Measurements from ENCODE around the gene PITPNM3.
"Not testable (repeated sequence)": the region's sequence is repeated elsewhere in the genome, so short reads cannot be mapped to it uniquely, and the experiment has no call there.

Gene PITPNM3

GRCh38 chr17:6574687-6575595 is 18.6 kb upstream of the PITPNM3 start:
- peak; percentile 65 for DNase-seq

GRCh38 chr17:6573982-6574686 is 17.8 kb upstream of the PITPNM3 start:
- DNase-seq, result no peak

GRCh38 chr17:6573495-6573894 is 17.1 kb upstream of the PITPNM3 start:
- DNase-seq, result not testable (repeated sequence)

GRCh38 chr17:6572972-6573370 is 16.6 kb upstream of the PITPNM3 start:
- no peak for DNase-seq

DNA sequence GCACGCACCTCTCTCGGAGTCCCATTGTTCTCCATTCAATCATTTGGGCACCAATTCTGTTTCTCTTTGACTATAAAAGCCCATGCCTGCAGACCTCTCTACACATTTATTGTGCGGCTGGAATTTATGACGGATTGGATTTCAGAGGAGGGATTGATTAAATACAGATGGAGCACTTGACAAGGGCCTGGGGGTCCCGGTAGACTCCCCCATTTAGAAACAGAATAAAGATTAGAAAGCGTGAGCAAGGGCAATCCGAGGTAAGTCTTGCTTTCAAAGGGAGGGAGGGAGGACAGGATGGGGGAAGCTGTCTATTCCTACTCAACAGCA is 15.1 kb upstream of the PITPNM3 start:
- DNase-seq, result no peak

DNA sequence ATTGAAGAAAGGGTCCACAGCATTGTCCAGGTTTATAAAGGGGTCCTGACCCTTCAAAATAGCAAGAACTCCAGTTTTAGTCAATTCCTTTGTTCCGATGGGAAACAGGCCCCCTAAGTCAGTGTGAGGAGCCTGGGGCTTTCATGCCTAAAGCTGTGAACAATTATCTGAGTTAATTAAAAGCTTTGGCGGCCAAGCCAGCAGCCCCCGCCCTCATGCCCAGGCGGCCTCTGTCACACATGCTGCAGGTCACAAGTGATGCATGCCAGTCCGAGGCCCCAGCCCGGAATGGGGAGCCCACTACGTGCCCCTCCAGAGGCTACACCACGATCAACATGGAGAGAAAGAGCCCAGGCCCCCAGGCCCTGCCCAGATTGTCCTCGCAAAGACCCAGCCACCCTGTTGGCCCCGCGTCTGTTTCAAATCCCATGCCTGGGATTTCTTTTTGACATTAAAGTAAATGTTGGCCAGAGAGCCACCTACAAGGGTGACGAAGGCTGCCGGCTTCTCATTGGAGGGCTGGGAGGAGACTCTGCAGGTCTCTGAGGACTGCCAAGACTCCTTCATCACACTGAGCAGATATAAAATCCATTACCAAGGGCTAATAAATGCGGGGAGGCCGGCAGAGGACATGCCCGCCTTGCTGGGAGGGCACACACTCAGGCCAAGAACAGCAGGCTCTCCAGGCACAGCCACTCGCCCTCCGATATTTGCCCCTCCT is 14.5 kb upstream of the PITPNM3 start:
- DNase-seq, result no peak

- DNase-seq, result no peak
Observed at GRCh38 chr17:6569370-6570285, 13.3 kb upstream of the PITPNM3 start.

- DNase-seq, result no peak
Observed at GRCh38 chr17:6568184-6568758, 11.9 kb upstream of the PITPNM3 start.

DNA sequence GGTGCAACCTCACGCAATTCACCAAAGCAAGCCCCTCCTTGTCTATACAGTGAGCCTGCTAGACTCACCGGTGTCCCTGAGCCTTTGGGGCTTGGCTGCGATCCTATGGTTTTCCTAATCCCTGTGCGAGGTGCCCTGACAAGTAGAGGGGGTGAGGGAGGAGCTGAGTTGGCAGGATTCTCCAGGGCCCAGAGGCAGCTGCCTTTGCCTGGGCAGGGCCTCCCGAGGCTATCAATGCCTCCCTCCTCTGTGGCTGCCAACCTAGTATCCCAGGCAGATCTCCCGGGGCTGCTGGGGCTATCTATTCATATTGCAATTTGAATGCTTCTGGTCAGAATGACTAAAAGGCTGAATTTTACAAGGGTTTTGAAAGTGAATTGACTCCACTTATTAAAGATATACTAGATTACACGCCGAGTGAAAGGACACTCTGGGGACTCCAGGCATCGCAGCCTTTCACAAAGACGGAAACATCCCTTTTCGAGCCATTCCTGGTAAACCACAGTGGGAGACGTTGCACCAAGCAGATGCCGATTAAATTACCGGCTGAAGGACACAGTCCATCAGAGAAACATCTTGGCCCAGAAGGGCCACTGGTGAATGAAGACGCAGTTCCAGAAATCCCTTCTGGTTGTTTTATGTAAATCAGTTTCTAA is 11.3 kb upstream of the PITPNM3 start:
- no peak for DNase-seq

DNA sequence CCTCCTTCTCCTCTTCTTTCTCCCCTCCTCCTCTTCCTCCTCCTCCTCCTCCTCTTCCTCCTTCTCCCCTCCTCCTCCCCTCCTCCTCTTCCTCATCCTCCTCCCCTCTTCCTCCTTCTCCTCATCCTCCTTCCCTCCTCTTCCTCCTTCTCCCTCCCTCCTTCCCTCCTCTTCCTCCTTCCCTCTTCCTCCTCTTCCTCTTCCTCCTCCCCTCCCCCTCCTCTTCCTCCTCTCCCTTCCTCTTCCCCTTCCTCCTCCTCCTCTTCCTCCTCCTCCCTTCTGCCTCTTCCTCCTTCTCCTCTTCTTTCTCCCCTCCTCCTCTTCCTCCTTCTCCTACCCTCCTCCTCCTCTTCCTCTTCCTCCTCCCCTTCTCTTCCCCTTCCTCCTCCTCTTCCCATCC is 5.1 kb upstream of the PITPNM3 start:
- DNase-seq, result no peak

GRCh38 chr17:6560496-6560895 is 4.1 kb upstream of the PITPNM3 start:
- no peak for DNase-seq

GRCh38 chr17:6559753-6560215 is 3.4 kb upstream of the PITPNM3 start:
- DNase-seq, result no peak

GRCh38 chr17:6558932-6559752 is 2.8 kb upstream of the PITPNM3 start:
- DNase-seq, result no peak

DNA sequence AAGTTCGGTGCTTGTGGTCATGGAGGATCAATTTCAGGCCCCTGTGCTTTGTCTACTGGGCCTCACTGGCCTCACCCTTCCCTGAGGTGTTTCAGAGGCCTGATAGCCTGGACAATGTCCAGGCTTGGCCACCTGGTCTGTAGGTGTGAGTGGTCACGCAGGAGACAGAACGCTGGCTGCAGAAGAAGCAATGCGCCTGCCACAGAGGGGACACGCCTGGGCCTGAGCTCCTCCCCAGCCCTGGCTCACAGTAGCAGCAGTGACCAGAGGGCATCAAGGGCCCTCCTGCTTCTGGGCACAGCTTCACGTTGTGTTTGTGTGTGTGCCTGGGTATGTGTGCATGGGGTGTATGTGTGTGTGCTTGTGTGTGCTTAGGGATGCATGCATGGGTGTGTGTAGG is 1.9 kb upstream of the PITPNM3 start:
- DNase-seq, result no peak

- no peak for DNase-seq
Observed at GRCh38 chr17:6557040-6557438, 684 bp upstream of the PITPNM3 start.

DNA sequence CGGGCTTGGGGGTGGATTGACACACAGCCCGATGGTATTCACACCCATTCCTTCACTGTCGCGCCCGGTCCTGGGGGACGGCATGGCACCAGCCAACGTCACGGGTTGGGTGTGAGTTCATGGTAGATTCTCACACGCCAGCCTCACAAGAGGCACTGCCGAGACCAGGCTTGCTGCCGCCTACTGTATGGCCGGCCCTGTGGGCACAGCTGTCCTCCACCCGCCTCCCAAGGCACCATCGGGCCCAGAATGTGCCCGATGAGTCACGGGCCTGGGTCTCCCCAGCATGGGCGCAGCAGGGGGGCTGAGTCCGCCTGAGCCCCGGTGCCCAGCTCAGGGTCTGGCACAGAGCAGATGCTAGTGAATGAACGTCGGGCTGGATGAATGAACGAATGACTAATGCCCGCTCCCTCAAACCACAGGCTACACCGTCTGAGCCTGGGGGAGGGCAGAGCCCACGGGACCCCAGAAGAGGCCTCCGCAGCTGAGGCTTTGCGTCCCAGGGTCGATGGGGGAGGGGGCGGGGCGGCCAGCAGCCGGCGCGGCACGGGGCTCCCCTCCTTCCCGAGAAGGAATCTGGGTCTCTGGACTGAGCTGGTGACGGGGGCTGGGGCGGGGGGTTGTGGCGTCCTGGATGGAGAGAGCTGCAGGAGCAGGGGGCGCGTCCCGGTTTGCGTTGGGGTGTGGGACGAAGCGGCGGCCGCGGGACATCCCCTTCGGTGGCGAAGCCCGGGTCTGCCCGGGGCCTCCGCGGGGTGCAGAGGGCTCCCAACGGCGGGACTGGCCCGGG is 829 bp downstream of the PITPNM3 start:
- peak; percentile 19 for DNase-seq

GRCh38 chr17:6554871-6555330 is 1.5 kb downstream of the PITPNM3 start:
- no peak for DNase-seq

DNA sequence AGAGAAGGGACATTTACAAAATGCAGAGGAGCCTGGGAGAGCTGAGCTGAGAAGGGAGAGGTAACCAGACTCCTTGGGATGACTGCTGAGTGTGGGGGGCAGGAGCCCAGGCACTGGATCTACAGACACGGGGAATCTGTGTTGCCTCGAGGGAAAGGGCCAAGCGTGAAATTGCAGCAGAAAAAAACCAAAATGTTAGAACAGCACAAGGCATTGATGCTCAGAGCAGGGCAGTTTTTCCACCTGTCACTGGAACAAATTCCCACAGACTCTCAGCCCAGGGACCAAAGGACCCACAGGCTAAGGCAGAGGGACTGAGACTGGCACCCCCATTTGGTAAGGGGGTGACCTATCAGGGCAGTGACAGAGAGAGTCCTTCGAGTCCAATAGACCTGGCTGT is 2.0 kb downstream of the PITPNM3 start:
- DNase-seq, result no peak

- no peak for DNase-seq
Observed at GRCh38 chr17:6551869-6552531, 4.4 kb downstream of the PITPNM3 start.
